ENCODE data around the gene EIF2D.

Gene EIF2D

DNA sequence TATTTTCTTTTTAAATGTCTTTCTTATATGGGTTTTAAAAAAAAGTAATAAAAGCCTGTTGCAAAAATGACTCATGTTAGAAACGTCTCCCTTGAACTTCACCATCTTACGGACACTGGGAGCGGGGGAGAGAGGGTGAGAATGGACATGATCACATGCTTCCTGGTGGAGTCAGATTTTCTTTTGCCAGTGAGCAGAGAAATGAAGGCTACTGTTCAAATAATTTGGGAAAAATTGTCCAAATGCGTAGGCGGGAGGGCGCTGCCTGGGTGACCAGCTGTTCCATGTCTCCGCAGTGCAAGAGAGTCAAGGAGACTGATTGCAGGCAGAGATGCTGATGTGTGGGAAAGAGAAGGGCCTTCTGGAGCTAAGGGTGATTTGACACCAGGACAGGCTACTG lies 23.1 kb downstream of the EIF2D start:
- in situ Hi-C loops (cut with MboI; ENCODE audit: low sequenced_read_pairs): no loop called here

DNA sequence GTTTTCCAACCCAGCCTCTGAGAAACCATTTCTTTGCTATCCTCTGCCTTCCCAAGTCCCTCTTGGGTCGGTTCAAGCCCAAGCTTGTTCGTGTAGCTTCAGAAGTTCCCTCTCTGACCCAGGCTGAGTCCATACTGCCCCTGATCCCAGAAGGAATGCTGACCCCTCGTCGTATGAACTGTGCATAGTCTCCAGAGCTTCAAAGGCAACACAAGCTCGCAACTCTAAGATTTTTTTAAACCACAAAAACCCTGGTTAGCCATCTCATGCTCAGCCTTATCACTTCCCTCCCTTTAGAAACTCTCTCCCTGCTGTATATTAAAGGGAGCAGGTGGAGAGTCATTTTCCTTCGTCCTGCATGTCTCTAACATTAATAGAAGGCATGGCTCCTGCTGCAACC lies 23.8 kb downstream of the EIF2D start:
- in situ Hi-C loops (cut with MboI; ENCODE audit: low sequenced_read_pairs): no loop called here

DNA sequence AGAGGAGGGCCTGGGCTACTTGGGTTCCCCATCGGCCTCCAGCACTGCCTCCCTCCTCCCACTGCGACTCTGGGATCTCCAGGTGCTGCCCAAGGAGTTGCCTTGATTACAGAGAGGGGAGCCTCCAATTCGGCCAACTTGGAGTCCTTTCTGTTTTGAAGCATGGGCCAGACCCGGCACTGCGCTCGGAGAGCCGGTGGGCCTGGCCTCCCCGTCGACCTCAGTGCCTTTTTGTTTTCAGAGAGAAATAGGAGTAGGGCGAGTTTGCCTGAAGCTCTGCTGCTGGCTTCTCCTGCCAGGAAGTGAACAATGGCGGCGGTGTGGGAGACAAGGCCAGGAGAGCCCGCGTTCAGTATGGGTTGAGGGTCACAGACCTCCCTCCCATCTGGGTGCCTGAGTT lies 24.4 kb downstream of the EIF2D start:
- in situ Hi-C loops (cut with MboI; ENCODE audit: low sequenced_read_pairs): no loop called here

DNA sequence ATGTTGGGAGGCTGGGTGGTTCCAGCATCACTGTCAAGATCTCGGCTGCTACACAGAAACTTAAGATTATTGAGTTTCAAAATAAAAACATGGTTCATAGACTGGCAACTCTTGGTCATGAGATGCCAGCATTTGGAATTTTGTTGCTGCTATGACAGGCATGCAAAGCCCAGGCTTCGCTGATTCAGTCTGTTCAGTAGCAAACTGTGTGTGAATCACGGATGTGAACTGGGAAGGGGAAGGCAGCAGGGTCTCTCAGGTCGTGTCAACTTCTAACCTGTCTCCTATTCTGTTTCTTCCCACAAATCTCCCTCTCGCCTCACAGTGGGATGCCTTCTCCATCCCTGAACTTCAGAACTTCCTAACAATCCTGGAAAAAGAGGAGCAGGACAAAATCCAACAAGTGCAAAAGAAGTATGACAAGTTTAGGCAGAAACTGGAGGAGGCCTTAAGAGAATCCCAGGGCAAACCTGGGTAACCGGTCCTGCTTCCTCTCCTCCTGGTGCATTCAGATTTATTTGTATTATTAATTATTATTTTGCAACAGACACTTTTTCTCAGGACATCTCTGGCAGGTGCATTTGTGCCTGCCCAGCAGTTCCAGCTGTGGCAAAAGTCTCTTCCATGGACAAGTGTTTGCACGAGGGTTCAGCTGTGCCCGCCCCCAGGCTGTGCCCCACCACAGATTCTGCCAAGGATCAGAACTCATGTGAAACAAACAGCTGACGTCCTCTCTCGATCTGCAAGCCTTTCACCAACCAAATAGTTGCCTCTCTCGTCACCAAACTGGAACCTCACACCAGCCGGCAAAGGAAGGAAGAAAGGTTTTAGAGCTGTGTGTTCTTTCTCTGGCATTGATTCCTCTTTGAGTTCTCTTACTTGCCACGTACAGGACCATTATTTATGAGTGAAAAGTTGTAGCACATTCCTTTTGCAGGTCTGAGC lies 25.5 kb downstream of the EIF2D start:
- in situ Hi-C loops (cut with MboI; ENCODE audit: low sequenced_read_pairs): no loop called here

DNA sequence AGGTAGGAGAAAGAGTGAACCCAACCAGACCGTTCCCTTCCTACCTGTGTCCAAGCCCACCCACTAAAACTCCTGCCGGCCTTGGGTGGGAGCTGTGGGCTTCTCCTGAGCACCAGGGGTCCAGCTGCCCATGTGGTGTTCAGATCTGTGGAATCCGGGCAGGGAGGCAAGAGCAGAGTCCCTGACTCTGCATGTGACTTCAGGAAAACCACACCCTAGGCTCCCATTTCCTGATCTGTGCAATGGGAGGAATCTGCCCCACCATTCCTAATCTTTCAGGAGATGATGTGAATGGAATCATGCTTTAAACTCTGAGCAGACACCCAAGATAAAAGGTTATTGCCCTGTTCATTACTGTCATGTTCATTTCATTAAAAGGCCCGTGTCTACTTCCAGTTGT lies 27.6 kb downstream of the EIF2D start:
- in situ Hi-C loops (cut with MboI; ENCODE audit: low sequenced_read_pairs): loop anchor here (5.0 kb wide), 2 partner anchors 37 to 97 kb away; no protein-coding TSS in a partner anchor

DNA sequence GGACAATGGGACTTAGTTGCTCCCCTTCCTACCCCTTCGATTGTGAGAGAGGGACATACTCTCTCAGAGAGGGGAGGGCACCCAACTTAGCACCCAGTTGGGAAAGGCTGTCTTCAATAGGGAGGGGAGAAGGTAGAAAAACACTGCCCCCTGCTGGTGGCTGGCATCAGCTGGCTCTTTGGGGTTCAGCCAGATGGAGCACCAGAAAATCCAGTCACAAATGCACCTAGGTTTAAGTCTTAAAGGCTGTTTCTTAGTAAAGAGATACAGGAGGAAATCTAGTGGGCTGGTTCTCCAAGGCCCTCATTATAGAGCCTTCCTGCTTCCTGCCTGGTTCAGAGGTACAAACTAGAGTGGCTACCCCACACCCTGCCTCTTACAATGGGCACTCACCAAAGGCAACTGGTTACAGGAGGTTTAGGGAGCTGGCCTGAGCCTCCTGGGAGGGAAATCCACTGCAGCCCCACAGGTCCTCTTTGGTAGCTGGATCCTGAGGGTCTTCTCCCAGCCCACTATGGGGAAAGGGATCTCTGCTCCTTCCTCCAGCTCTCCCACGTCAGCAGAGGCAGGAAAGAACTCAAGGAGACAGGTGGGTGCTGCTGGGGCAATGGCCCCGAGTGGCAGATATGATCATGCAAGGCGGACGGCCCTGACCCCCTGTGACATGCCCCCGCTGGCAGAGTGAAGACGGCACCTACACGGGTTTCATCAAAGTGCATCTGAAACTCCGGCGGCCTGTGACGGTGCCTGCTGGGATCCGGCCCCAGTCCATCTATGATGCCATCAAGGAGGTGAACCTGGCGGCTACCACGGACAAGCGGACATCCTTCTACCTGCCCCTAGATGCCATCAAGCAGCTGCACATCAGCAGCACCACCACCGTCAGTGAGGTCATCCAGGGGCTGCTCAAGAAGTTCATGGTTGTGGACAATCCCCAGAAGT lies 28.3 kb downstream of the EIF2D start:
- in situ Hi-C loops (cut with MboI; ENCODE audit: low sequenced_read_pairs): loop anchor here (5.0 kb wide), 2 partner anchors 37 to 97 kb away; no protein-coding TSS in a partner anchor

DNA sequence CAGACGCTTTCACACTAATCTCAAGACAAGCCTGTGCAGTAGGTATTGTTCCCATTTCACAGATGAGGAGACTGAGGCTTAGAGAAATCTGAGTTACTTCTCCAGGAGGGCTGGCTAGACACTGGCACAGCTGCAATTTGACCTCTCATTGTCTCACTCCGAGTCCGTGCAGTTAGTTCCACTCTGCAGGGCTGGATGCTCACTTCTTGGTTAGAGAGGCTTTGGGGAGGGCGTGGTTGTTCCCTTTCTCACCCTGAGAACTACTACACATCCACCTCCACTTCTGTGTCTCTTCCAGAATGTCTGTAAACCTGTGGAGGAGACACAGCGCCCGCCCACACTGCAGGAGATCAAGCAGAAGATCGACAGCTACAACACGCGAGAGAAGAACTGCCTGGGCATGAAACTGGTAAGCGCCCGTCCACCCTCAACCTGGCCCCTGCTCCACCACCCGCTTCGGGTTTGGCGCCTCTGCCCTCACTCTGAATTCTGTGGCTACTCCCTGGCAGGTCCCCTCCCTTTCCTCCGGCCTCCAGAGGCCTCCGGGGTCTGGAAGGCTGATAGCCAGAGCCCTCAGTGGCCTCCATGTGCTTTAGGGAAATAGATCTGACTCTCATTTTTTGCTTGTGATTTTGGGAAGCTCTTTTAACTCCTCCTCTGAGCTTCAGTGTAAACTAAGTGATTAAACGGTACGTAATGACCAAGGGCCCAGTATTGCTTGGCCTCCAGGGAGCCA lies 29.1 kb downstream of the EIF2D start:
- in situ Hi-C loops (cut with MboI; ENCODE audit: low sequenced_read_pairs): loop anchor here (5.0 kb wide), 2 partner anchors 36 to 96 kb away; no protein-coding TSS in a partner anchor

DNA sequence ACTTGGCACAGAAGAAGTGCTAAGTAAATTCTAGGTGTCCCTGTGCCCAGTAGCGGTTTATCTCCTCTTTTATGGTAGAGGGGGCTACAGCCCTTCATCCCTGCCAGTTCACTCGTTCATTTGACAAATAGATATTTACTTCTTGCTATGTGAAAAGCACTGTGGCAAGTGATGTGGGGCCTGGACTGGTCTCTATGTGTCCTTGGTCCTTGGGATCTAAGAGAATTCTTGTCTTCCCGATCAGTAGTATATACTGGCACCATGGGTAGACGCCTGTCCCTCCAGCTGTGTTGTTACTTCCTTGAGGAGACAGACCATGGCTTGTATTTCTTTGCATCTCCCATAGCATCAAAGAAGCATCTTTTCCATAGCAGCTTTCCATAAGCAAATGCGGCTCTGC lies 29.7 kb downstream of the EIF2D start:
- in situ Hi-C loops (cut with MboI; ENCODE audit: low sequenced_read_pairs): loop anchor here (5.0 kb wide), 2 partner anchors 35 to 95 kb away; no protein-coding TSS in a partner anchor

DNA sequence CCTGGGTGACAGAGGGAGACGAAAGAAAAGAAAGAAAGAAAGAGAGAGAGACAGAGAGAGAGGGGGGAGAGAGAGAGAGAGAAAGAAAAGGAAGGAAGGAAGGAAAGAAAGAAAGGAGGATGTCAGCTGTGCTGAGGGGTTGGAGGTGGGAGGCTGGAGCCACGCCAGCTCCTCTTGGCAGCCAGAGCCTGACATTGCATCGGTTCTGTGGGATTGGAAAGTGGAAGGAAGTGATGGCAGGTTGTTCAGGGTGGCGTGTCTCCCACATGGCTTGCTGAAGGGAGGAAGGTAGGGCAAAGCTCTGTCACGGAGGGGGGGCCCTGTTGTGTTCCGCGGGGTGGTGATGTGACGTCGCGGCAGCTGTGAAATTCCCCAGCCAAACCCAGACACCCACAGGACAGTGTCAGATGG lies 30.7 kb downstream of the EIF2D start:
- in situ Hi-C loops (cut with MboI; ENCODE audit: low sequenced_read_pairs): loop anchor here (5.0 kb wide), 2 partner anchors 34 to 94 kb away; no protein-coding TSS in a partner anchor

DNA sequence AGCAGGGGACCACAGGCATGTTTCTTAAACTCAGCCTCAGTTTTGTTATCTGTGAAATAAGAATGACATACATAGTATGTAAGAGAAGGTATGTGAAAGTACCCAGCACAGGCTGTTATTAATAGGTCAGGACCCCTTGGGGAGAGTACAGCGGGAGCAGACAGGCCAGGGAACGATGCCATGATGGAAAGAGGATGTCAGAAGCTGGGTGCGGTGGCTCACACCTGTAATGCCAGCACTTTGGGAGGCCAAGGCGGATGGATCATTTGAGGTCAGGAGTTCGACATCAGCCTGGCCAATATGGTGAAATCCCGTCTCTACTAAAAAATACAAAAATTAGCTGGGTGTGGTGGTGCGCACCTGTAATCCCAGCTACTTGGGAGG lies 31.2 kb downstream of the EIF2D start:
- in situ Hi-C loops (cut with MboI; ENCODE audit: low sequenced_read_pairs): loop anchor here (5.0 kb wide), 2 partner anchors 34 to 94 kb away; no protein-coding TSS in a partner anchor

DNA sequence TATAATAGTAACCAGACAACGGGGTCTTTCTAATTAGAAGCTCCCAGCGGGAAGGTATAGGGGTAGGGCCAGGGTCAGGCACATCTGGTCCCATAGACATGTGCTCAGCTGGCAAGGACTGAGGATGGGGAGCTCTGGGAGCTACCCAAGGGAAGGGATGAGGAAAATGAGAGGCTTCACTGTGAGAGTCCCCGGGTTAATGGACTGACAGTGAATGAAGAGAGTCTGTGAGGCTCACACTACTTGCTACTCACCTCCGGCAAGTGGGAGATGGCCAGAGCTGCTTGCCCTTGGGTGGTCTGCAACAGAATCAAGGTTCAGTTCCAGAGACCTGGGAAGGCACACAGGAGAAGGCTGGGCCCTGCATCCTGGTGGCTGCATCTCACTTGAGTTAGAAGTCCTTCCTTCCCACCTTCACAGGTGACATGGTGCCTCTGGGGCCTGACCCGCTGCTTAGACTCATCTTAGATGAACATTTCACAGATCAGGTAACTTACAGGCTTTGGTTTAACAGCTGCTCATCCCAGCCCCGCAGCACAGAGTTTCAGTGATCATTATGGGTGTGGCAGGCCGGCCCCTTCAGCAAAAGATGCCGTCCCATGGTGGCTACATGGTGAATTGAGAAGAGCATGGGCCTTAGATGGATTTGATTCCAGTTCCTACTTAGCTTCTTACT lies 31.7 kb downstream of the EIF2D start:
- in situ Hi-C loops (cut with MboI; ENCODE audit: low sequenced_read_pairs): loop anchor here (5.0 kb wide), 2 partner anchors 33 to 93 kb away; no protein-coding TSS in a partner anchor

DNA sequence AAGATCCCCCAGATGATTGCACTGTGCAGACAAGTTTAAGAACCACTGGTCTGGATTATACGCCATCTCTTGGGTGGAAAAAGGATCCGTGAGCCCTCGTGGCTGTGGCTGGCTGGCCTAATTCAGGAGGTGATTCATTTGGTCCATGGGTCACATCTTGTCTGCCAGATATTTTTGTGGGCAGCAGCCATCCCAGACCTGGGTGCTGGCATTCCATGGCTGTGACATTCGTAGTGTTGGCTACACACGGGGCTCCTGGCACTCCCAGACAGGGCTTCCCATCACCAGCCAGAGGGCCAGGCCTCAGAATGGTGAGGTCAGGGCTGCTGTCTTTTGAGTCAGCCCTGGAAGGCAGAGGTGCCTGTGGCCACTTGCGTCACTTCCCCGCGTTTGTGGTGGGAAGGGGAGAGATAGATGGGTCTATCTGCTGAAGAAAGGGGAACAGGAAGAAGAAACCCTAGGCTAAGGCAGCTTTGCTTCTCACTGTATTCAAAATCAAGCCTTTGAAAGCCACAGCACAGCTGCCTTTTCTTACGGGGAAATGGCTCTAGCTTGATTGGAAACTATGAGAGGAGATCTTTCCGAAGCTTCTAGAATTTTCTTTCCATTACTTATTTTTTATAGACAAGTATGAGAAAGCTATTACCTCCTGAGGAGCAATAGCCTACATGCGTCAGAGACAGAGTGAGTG lies 32.4 kb downstream of the EIF2D start:
- in situ Hi-C loops (cut with MboI; ENCODE audit: low sequenced_read_pairs): loop anchor here (5.0 kb wide), 2 partner anchors 33 to 93 kb away; no protein-coding TSS in a partner anchor

DNA sequence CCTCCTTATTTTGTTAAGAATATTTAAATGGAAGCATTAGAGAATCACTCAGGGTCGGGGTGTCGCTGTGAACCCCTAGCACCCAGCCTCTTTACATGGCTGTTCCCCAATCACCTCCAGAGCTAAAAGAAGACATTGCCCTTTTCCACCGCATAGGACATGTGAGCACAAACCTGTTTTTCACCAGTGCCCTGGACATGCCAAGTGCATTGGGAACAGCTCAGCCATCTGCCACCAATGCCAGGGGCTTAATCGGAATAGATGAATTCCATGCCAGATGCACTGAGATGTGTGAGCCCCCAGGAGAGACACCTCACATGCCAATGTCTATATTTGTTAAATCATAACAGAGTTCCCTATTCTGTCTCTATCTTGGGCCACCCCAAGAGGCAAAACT lies 33.3 kb downstream of the EIF2D start:
- in situ Hi-C loops (cut with MboI; ENCODE audit: low sequenced_read_pairs): no loop called here

DNA sequence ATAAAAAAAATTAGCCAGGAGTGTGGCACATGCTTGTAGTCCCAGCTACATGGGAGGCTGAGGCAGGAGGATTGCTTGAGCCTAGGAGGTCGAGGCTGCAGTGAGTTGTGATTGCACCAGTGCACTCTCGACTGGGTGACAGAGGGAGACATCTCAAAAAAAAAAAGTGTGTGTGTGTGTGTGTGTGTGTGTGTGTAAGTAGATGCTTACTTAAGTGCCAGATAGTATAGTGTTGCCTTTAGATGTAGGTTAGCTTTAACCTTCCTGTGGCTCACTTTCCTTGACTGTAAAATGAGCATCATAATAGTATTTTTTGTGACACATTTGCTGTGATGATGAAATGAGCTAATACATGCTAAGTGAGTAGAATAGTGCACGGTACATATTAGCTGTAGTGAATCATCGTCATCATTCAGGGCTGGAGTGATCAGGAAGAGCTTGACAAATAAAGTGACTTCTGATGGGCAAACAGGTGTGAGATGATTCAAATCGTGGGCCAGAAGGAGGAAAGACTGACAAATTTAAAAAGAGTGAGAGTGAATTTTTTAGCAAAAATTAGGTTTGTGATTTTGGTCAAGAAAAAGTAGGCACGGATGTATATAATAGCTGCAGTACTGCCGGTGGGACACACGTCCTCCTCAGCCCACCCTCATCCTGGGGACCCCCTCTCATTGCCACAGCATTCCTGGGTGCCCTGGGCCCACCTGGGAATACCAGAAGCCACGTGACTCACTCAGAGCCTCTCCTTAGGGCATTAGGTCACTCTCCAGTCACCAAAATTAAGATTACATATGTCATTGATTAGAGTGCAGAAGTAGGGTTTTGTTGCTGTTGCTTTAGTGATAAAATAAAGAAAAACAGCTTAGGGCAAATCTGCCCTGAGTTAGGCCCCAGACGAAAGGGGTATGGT lies 33.9 kb downstream of the EIF2D start:
- in situ Hi-C loops (cut with MboI; ENCODE audit: low sequenced_read_pairs): no loop called here

DNA sequence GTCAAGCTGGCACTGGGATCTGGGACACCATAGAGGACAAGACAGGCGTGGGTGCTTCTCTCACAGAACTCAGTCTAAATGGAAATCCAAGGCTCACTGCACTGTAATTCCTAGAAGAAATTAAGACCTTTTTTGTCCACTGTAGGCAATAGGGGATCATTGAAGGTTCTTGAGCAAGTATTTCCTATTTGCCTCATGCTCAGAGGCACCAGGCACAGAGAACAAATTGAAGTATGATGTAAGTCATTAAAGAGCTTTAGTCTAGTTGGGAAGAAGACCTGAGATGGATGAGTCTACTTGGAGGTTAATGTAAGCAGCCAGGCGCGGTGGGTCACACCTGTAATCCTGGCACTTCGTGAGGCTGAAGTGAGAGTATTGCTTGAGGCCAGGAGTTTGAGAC lies 34.6 kb downstream of the EIF2D start:
- in situ Hi-C loops (cut with MboI; ENCODE audit: low sequenced_read_pairs): no loop called here

DNA sequence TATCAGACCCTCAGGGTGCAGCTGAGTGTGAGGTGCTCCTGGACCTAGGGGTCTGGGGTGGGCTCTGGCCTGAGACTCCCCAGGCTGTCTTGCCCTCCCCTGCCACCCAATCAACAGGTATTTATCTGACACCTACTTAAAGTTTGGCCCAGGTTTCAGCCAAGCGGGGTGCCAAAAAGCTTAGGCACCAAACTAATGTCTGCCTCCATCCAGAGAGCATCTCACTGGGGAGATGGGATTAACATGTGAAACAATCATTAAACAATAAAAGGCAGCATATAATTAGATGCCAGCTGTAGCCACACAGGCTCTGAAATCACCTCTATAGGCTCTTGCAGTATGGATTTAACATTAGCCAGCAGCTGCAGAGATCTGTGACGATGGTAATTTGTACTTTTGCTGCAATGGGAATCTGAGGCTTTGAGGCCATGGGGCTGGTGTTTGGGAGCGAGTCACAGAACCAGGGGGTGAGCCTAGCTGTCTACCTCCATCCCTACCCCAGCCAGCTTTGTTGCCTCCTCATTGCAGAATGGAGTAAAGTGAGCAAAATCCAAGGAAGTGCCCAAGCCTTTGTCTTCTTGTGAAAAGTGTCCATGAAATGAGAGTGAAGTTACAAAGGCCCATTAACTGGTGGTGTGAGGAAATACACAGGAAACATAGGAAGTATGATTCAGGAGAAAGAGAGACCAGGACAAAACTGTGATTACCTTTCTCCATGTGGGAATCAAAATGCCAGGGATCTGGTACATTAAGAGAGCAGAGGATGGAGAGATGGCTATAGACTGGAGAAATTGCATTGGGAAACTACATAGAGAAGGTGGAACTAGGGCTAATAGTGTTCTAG lies 36.1 kb downstream of the EIF2D start:
- in situ Hi-C loops (cut with MboI; ENCODE audit: low sequenced_read_pairs): no loop called here

DNA sequence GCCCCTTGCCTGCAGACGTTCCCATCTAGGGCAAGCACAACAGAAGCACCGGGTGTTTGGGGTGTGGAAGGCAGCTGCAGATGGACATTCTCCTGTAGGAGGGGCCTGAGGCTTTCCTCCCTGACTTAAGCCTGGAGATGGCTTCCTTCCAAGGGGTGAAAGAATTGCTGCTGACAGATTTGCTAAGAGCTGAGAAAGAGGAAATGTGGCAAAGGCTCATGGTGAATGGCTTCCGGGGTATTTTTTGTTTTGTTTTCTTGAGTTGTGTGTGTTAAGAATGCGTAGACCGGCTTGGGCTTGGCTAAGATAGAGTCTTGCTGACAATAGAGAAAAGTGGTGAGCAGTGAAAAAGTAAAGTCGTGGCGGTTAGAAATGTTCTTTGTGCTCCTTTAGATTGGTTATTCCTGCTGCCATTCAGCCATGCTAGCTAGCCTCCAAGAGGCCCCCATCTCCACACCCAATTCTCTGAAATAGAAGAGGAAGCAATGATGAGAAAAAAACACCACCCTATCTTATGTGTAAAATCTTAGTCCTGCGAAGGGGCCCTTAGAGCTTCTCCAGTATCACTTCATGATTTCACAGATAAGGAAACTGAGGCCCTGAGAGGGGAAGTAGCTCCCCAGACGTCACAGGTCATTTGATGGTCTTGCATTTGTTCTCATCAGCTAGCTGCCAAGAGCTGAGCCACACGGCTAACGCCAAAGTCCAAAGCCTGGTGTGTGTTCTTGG lies 36.9 kb downstream of the EIF2D start:
- in situ Hi-C loops (cut with MboI; ENCODE audit: low sequenced_read_pairs): no loop called here

Data from HL-60/S4 (cell line).